ENCODE measurements around the gene KAT6B.

Gene KAT6B

DNA sequence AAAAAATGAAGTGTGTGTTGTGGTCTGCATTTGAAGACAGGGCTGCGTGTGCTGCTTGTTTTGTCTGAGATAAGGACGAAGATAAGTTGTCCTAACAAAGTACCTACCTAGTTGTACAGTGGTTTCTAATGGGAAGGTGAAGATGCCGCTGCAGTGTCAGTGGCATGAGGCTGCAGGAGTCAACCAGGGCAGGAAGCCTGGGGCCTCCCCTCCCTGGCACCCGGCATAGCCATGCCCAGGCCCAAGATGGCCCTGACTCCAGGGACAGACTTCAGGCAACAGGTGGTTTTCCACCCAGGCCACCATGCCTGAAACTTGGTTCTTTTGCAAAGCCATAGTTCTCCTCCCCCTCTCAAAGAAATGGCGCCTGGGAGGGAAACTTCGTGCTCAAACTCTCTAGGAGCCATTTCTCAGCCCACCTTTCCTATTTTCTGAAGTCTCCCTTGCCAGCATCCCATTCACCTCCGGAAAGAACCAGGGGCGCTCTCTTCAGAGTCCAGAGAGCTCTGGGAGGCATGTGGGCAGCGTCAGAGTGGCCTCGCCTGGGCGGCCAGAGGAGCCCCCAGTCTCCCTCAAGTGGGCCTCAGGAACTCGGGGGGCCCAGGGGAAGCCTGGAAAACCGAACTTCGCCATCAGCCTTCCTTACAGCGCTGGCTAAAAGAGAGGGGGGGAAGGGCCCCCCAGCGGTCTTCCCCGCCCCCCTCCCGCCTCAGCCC is 2.1 kb upstream of the KAT6B start:
- H3K4me3 ChIP-seq (ENCODE audit: low read depth, low read length), result peak overlapping the region; percentile 71
- ChIA-PET CTCF (no interaction called here), POLR2A (interaction anchor here (0.6 to 1.0 kb wide), 3 partner anchors 54 to 139 kb away, joined by 3 to 5 read pairs (median 4); no protein-coding TSS in a partner anchor)
- peaks cover 29% of the 10 kb centered on the region for H3K4me1 ChIP-seq (ENCODE audit: control insufficient read depth, insufficient read depth, low read length)
- H3K36me3 ChIP-seq (ENCODE audit: control insufficient read depth in 2 of 2, insufficient read depth in 1 of 2, low read length in 2 of 2), result no peaks in the 10 kb centered on the region
- peak overlapping the region; percentile 99 for H3K27ac ChIP-seq (ENCODE audit: extremely low read depth, low read depth, low read length)
- no peaks in the 10 kb centered on the region for H3K9me3 ChIP-seq (ENCODE audit: control insufficient read depth, insufficient read depth, low read depth, low read length)
- TF ChIP-seq OSR2 (tag by site-specific recombination; IDR thresholded peaks at IDR 0.05) (peak; percentile 46; the same call in 1 of the 2 replicates), SP7 (tag by site-specific recombination; IDR thresholded peaks at IDR 0.05) (peak; percentile 10; the same call in 1 of the 2 replicates), TCF7L2 (IDR thresholded peaks at IDR 0.05; ENCODE audit: borderline replicate concordance, low read depth, low read length) (0 out of 2 replicates have a peak, but pooled peaks have one; percentile 19), GLI2 (tag by site-specific recombination; IDR thresholded peaks at IDR 0.05; ENCODE audit: borderline replicate concordance, low read depth) (no peak), ZNF585B (tag by site-specific recombination; IDR thresholded peaks at IDR 0.05) (no peak), ZNF146 (tag by site-specific recombination; IDR thresholded peaks at IDR 0.05) (no peak), ZNF394 (tag by site-specific recombination; IDR thresholded peaks at IDR 0.05; ENCODE audit: borderline replicate concordance) (no peak), ZBTB17 (tag by site-specific recombination; IDR thresholded peaks at IDR 0.05) (peak; percentile 93), ZNF560 (tag by site-specific recombination; IDR thresholded peaks at IDR 0.05; ENCODE audit: borderline replicate concordance) (no peak), ZNF664 (tag by site-specific recombination; IDR thresholded peaks at IDR 0.05) (no peak), ZNF354C (tag by site-specific recombination; IDR thresholded peaks at IDR 0.05; ENCODE audit: borderline replicate concordance, low read depth) (no peak), OVOL3 (tag by site-specific recombination; IDR thresholded peaks at IDR 0.05) (0 out of 2 replicates have a peak, but pooled peaks have one; percentile 5), ZNF660 (tag by site-specific recombination; IDR thresholded peaks at IDR 0.05) (no peak), SCRT1 (tag by site-specific recombination; IDR thresholded peaks at IDR 0.05; ENCODE audit: borderline replicate concordance) (peak; percentile 97), ZNF555 (tag by site-specific recombination; conservative IDR thresholded peaks at IDR 0.05) (no peak), ZNF837 (tag by site-specific recombination; IDR thresholded peaks at IDR 0.05) (no peak), YY2 (tag by site-specific recombination; IDR thresholded peaks at IDR 0.05) (peak; percentile 86), HOXC10 (CRISPR knock-in tag; IDR thresholded peaks at IDR 0.05) (no peak), KLF9 (tag by site-specific recombination; IDR thresholded peaks at IDR 0.05; ENCODE audit: low read depth) (no peak), ZNF548 (tag by site-specific recombination; IDR thresholded peaks at IDR 0.05) (no peak), ZNF768 (tag by site-specific recombination; IDR thresholded peaks at IDR 0.05) (no peak), ZBTB1 (tag by site-specific recombination; IDR thresholded peaks at IDR 0.05) (no peak), ZNF596 (tag by site-specific recombination; IDR thresholded peaks at IDR 0.05) (peak; percentile 12; the same call in 1 of the 2 replicates), ZEB2 (tag by site-specific recombination; IDR thresholded peaks at IDR 0.05) (no peak), SETDB1 (IDR thresholded peaks at IDR 0.05; ENCODE audit: insufficient read length, low read length) (no peak), TRIM28 (IDR thresholded peaks at IDR 0.05; ENCODE audit: borderline replicate concordance, low read length) (no peak), ZNF473 (tag by site-specific recombination; IDR thresholded peaks at IDR 0.05) (no peak)
- TF ChIP-seq, protein P1, sequence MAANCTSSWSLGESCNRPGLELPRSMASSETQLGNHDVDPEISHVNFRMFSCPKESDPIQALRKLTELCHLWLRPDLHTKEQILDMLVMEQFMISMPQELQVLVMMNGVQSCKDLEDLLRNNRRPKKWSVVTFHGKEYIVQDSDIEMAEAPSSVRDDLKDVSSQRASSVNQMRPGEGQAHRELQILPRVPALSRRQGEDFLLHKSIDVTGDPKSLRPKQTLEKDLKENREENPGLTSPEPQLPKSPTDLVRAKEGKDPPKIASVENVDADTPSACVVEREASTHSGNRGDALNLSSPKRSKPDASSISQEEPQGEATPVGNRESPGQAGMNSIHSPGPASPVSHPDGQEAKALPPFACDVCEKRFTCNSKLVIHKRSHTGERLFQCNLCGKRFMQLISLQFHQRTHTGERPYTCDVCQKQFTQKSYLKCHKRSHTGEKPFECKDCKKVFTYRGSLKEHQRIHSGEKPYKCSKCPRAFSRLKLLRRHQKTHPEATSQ (tag by site-specific recombination; IDR thresholded peaks at IDR 0.05), result no peak
- TF ChIP-seq, protein P2, sequence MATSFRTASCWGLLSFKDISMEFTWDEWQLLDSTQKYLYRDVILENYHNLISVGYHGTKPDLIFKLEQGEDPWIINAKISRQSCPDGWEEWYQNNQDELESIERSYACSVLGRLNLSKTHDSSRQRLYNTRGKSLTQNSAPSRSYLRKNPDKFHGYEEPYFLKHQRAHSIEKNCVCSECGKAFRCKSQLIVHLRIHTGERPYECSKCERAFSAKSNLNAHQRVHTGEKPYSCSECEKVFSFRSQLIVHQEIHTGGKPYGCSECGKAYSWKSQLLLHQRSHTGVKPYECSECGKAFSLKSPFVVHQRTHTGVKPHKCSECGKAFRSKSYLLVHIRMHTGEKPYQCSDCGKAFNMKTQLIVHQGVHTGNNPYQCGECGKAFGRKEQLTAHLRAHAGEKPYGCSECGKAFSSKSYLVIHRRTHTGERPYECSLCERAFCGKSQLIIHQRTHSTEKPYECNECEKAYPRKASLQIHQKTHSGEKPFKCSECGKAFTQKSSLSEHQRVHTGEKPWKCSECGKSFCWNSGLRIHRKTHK (tag by site-specific recombination; IDR thresholded peaks at IDR 0.05), result no peak
- TF ChIP-seq, protein P3, sequence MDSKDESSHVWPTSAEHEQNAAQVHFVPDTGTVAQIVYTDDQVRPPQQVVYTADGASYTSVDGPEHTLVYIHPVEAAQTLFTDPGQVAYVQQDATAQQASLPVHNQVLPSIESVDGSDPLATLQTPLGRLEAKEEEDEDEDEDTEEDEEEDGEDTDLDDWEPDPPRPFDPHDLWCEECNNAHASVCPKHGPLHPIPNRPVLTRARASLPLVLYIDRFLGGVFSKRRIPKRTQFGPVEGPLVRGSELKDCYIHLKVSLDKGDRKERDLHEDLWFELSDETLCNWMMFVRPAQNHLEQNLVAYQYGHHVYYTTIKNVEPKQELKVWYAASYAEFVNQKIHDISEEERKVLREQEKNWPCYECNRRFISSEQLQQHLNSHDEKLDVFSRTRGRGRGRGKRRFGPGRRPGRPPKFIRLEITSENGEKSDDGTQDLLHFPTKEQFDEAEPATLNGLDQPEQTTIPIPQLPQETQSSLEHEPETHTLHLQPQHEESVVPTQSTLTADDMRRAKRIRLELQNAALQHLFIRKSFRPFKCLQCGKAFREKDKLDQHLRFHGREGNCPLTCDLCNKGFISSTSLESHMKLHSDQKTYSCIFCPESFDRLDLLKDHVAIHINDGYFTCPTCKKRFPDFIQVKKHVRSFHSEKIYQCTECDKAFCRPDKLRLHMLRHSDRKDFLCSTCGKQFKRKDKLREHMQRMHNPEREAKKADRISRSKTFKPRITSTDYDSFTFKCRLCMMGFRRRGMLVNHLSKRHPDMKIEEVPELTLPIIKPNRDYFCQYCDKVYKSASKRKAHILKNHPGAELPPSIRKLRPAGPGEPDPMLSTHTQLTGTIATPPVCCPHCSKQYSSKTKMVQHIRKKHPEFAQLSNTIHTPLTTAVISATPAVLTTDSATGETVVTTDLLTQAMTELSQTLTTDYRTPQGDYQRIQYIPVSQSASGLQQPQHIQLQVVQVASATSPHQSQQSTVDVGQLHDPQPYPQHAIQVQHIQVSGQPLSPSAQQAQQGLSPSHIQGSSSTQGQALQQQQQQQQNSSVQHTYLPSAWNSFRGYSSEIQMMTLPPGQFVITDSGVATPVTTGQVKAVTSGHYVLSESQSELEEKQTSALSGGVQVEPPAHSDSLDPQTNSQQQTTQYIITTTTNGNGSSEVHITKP (tag by site-specific recombination; IDR thresholded peaks at IDR 0.05), result peak; percentile 72
- TF ChIP-seq, protein P4, sequence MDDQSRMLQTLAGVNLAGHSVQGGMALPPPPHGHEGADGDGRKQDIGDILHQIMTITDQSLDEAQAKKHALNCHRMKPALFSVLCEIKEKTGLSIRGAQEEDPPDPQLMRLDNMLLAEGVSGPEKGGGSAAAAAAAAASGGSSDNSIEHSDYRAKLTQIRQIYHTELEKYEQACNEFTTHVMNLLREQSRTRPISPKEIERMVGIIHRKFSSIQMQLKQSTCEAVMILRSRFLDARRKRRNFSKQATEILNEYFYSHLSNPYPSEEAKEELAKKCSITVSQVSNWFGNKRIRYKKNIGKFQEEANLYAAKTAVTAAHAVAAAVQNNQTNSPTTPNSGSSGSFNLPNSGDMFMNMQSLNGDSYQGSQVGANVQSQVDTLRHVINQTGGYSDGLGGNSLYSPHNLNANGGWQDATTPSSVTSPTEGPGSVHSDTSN (CRISPR knock-in tag; IDR thresholded peaks at IDR 0.05), result no peak

Measured in HEK293 (cell line).